ENCODE results near the gene LRG1.

- TF ChIP-seq POLR2AphosphoS5 (IDR thresholded peaks at IDR 0.05; ENCODE audit: low read length) (no peak), CTCF (IDR thresholded peaks at IDR 0.05 in 2 of 3, conservative IDR thresholded peaks at IDR 0.05 in 1 of 3; ENCODE audit: control insufficient read depth in 2 of 3, extremely low read depth in 1 of 3, insufficient read depth in 1 of 3, low read depth in 3 of 3, low read length in 3 of 3) (peak; percentile 19 to 65 (median 41); a peak in 5 of 6 replicates), REST (IDR thresholded peaks at IDR 0.05; ENCODE audit: low read depth, low read length) (no peak)
These were observed 44.4 kb downstream of the LRG1 start for GRCh38 chr19:4495471-4495870.
